Activated naive CD4-positive, alpha-beta T cell (primary cell): ENCODE measurements around the gene PACRG.
"Not testable (repeated sequence)": the region's sequence is repeated elsewhere in the genome, so short reads cannot be mapped to it uniquely, and the experiment has no call there.

Experiments used
- DNase-seq, 4 experiments: peaks; one replicate each; lab custom pipeline; 2025; lab: John Stamatoyannopoulos, UW

The PACRG gene

GRCh38 chr6:162727322-162728182 is at the start of gene PACRG, which contains the start of gene PRKN:
TSS of gene PACRG (plus strand) at chr6:162727974.
TSS of gene PRKN (minus strand) at chr6:162727766.
- peak; percentile 91 to 98 (median 96) for DNase-seq

DNA sequence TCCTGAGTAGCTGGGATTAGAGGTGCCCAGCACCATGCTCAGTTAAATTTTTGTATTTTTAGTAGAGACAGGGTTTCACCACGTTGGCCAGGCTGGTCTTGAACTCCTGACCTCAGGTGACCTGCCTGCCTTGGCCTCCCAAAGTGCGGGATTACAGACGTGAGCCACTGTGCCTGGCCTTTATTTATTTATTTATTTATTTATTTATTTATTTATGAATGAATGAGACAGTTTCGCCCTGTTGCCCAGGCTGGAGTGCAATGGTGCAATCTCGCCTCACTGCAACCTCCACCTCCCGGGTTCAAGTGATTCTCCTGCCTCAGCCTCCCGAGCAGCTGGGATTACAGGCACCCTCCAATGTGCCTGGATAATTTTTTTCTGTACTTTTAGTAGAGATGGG is 48.9 kb upstream of the PACRG start:
- not testable (repeated sequence) for DNase-seq

DNA sequence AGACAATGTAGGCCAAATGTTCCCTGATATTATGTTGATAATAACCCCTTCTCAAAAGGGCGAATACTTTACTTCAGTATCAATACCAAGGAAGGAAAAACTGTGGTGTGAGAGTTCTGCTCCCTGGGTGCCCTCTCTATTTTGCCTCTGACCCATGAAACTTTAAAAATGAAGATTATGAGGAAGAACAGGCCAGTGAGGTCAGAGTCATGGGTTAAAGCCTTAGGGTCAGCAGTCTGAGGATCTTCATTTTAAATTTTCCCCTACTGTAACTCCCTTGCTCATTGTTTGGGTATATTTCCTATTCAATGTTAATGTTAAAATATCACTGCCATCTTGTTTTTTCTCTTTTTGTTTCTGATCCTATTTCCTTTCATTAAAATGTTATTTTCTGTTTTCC is 48.1 kb upstream of the PACRG start:
- no peak for DNase-seq

DNA sequence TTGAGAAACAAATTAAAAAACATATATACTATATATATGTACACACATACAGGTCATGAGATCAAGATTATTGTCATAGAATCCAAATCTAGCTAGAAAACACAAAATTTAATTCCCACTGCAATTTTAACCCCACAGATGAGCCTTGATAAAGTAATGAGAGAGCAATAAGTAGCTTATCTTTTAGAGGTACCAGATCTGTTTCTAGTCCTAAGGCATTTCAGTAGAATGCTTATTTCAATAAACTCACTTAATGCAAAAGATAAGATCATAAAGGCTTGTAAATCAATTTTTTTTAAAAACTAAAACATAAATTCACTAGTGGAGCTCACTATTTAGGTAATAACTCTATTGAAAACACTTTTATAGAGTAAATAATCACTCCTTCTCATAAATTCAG is 47.4 kb upstream of the PACRG start:
- no peak for DNase-seq

- DNase-seq = no peak
Measured at GRCh38 chr6:162680871-162681270, 46.9 kb upstream of the PACRG start.

GRCh38 chr6:162681447-162681846 is 46.3 kb upstream of the PACRG start:
- no peak for DNase-seq

DNA sequence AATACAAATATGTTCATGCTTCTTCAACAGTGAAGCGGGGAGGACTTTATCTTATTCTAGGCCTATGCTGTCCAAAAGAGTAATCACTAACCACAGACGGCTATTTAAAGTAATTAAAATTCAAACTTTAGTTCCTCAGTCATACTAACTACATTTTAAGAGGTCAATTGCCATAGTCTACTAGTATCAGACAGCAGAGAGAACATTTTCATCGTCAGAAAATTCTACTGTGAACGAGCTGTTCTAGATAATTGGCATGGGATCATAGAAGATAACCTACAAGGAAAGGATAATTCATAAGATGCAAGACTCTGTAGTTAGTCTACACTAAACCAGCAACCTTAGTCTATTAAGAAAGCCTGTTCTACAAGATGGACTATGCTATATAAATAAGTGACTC is 44.6 kb upstream of the PACRG start:
- DNase-seq = no peak

GRCh38 chr6:162684052-162684451 is 43.7 kb upstream of the PACRG start:
- no peak for DNase-seq

DNA sequence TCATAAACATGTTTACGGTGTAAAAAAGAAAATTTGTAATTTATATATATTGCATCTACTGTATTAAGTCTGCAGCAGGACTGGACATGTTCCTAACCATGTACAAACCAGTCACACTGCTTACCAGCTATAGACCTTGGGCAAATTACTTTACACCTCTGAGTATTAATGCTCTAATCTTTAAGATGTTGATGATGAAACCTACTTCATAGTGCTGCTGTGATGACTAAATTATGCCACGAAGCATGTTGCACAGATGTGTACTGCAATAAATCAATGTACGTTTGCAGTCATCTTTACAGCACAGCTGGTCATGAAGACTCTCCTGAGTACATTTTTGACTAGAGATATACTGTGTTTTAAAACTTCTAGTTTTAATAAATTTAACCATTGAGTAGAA is 42.8 kb upstream of the PACRG start:
- DNase-seq = no peak

- no peak for DNase-seq
Measured at GRCh38 chr6:162685586-162685985, 42.2 kb upstream of the PACRG start.

GRCh38 chr6:162688751-162689345 is 38.9 kb upstream of the PACRG start:
- DNase-seq = no peak

DNA sequence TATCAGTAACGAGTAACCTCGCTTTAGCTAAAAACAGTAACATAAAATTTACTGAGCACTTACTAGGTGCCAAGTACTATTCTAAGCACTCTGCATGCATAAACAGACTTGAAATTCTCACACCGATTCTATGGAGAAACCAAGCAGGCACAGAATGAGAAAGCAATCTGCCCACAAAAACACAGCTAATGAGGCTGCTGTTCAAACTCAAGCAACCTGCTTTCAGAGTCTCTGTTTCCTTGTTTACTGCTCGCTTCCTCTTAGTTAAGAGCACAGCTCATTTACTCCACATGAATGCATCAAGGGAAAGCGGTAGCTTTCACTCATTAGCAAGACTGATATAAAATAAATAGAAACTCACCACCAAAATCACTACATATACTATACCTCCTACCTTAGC is 37.6 kb upstream of the PACRG start:
- no peak for DNase-seq

DNA sequence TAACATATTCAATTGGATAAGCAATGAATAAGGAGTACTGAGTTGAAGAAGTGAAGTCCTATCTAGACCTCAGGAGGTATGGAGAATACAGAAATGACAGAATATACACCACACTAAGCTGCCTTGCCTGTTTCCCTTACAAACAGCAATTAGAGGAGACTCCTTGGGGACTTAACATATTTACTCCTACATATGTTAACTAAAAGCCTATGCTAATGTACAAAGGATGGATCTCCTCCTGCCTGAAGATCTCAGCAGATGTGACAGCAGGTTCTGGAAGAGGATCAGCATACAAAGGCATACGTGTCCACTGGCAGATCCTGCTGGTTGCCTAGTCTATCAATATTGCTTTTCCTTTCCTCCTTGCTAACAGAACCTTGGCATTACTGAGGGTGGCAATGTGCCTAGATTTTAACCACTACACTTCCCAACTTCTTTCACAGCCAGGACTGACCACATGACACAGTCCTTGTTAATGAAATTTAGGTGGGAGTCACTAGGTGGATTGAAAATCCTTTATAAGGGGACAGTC is 29.8 kb upstream of the PACRG start:
- DNase-seq = no peak

DNA sequence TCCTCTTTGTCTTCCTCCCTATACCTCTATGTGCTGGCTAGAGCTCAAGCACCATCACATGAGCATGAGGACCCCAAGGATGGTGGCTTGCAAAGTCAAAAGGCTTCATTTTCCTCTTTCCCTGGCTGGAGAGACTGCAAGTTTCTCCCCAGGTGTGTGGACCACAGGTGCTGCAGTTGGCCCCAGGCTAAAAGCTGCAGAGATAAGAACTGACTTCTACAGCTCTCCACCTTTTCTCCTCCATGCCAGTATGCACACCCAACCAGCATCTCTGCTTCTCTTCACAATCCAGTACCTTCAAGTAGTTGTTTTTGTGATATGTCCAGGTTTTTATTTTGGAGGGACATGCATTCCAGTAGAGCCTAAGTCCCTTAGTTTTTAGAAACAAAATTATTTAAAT is 29.3 kb upstream of the PACRG start:
- no peak for DNase-seq

- no peak for DNase-seq
Measured at GRCh38 chr6:162699961-162700360, 27.8 kb upstream of the PACRG start.

- DNase-seq = no peak
Measured at GRCh38 chr6:162700966-162701365, 26.8 kb upstream of the PACRG start.

DNA sequence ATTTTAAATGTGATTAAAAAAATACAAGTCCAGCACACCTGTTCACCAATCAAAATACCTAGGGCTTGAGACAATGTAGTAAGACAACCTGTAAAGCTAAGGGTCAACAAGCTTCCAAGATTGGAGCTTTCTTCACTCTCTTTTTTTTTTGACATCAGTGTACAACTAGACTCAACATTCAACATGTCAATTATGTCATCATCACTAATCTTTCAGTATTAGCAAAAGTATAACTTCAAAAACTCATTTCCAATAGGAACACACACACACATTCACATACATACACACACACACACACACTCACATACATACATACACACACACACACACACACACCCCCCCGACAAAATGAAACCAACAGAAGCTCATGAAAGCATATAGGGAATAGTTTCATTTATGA is 26.2 kb upstream of the PACRG start:
- no peak for DNase-seq

DNA sequence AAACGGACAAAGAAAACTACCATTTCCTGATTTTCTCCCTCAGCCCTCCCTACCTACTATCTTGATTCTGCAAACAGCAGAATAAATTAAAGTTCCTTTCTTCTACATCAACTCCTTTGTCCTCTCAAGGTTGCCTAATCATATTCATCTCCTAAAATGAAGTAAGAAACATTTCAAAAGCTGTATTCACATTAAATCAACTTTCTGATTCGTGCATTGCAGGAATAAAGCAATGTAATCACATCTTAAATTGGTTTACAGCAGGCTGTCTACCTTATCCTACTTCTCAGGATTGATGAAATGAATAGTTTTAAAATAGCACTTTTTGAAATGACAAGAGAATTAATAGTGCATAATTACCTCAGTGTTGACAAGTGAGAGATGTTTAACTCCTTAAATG is 25.3 kb upstream of the PACRG start:
- DNase-seq = no peak

DNA sequence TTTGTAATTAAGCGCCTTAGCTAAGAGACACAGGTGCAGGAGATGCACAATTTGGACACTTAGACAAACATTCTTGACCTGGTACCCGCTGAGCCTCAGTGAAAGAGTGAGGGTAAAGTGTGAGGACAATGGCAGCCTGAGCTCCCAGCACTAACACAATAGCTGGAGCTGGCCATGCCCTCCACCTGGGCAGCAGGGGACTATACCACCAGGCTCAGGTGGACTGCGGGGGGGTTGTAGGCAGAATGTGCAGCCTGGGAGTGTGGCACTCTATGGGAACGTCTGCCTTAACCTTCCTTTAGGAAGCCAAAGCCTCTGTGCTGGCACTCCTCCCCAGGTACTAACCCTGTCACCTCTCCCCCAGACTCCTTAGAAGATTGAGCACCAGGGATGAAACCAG is 23.8 kb upstream of the PACRG start:
- DNase-seq = no peak

- DNase-seq = no peak
Measured at GRCh38 chr6:162705736-162706135, 22.0 kb upstream of the PACRG start.

- no peak for DNase-seq
Measured at GRCh38 chr6:162706232-162706631, 21.5 kb upstream of the PACRG start.

- no peak for DNase-seq
Measured at GRCh38 chr6:162708971-162709370, 18.8 kb upstream of the PACRG start.

DNA sequence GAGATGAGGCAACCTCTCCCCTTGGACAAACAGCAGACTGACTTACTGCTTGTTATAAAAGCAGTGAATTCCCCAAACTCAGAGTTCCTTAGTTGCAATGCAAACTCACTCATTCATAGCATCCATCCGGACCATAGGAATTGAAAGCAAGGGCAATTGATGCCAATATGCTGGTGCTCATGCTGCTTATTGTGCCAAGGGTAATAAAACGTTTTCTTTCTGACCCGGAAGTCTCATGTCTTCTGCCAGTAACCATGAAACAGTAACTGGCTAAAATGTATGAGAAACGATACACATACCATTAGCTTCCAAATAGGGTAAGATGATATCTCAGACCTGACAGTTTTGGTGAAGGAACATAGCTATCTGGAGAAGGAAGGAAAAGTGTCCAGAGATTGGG is 18.3 kb upstream of the PACRG start:
- no peak for DNase-seq
